Fibroblast of skin of scalp (primary cell): ENCODE measurements around the gene GRIK3.

ENCODE experiments used
- DNase-seq: peaks from one replicate; pipeline ENCODE4 v3.0.0-alpha.2; 2013

GRIK3 gene

GRCh38 chr1:37012226-37012625 is 22.1 kb downstream of the GRIK3 start:
- no peak for DNase-seq

- DNase-seq = no peak
These were observed 24.3 kb downstream of the GRIK3 start for GRCh38 chr1:37010011-37010410.

GRCh38 chr1:37009521-37009920 is 24.8 kb downstream of the GRIK3 start:
- DNase-seq = no peak

- no peak for DNase-seq
These were observed 28.0 kb downstream of the GRIK3 start for GRCh38 chr1:37006132-37006868.

GRCh38 chr1:37002898-37003297 is 31.4 kb downstream of the GRIK3 start:
- no peak for DNase-seq

GRCh38 chr1:37001703-37002102 is 32.6 kb downstream of the GRIK3 start:
- no peak for DNase-seq

GRCh38 chr1:36996106-36996505 is 38.2 kb downstream of the GRIK3 start:
- no peak for DNase-seq

GRCh38 chr1:36994868-36995267 is 39.4 kb downstream of the GRIK3 start:
- no peak for DNase-seq

- no peak for DNase-seq
These were observed 40.0 kb downstream of the GRIK3 start for GRCh38 chr1:36994294-36994693.

GRCh38 chr1:36992139-36992943 is 42.0 kb downstream of the GRIK3 start:
- DNase-seq = no peak

- DNase-seq = no peak
These were observed 42.8 kb downstream of the GRIK3 start for GRCh38 chr1:36991551-36991950.

- no peak for DNase-seq
These were observed 43.4 kb downstream of the GRIK3 start for GRCh38 chr1:36990928-36991327.

GRCh38 chr1:36989241-36989640 is 45.1 kb downstream of the GRIK3 start:
- no peak for DNase-seq

GRCh38 chr1:36988741-36989193 is 45.5 kb downstream of the GRIK3 start:
- no peak for DNase-seq

- no peak for DNase-seq
These were observed 46.0 kb downstream of the GRIK3 start for GRCh38 chr1:36988321-36988720.

- no peak for DNase-seq
These were observed 47.0 kb downstream of the GRIK3 start for GRCh38 chr1:36987276-36987675.

- DNase-seq = no peak
These were observed 47.9 kb downstream of the GRIK3 start for GRCh38 chr1:36986241-36986985.

- no peak for DNase-seq
These were observed 49.6 kb downstream of the GRIK3 start for GRCh38 chr1:36984675-36985074.

- no peak for DNase-seq
These were observed 50.3 kb downstream of the GRIK3 start for GRCh38 chr1:36984026-36984425.

- DNase-seq = no peak
These were observed 51.6 kb downstream of the GRIK3 start for GRCh38 chr1:36982709-36983108.

GRCh38 chr1:36981771-36982622 is 52.3 kb downstream of the GRIK3 start:
- no peak for DNase-seq

GRCh38 chr1:36981126-36981525 is 53.2 kb downstream of the GRIK3 start:
- no peak for DNase-seq
